Right forelimb (tissue), 1 donor: ENCODE data around the gene SLC22A1.
"Not testable (repeated sequence)": the region's sequence is repeated elsewhere in the genome, so short reads cannot be mapped to it uniquely, and the experiment has no call there.

Source experiments
- DNase-seq: peaks from one replicate; pipeline ENCODE4 v3.0.0-alpha.2; 2018

Gene SLC22A1

GRCh38 chr6:160125105-160125504 lies 3.5 kb downstream of the SLC22A1 start:
- not testable (repeated sequence) for DNase-seq

GRCh38 chr6:160127270-160128124 lies 5.9 kb downstream of the SLC22A1 start:
- DNase-seq: no peak

DNA sequence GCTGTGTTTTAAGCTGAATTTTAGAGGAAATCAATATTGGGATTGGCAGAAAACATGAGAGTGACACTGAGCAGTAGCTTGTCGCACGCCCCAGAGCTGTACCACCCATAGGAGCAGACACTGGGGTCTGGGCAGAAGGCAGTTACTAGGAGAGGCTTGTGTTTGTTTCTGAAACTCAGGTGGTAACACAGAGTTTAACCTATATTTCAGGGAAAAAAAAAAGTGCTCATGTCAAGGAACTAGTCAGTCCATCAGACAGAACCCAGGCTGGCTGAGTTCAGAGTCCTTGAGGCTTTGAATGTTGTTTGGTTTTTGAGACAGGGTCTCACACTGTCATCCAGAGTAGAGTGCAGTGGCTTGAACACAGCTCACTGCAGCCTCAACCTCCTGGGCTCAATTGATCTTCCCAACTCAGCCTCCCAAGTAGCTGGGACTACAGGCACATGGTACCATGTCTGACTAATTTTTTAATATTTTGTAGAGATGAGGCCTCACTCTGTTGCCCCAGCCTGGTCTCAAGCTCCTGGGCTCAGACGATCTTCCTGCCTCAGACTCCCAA lies 6.6 kb downstream of the SLC22A1 start:
- no peak for DNase-seq

- no peak for DNase-seq
Measured at GRCh38 chr6:160128879-160129516, 7.4 kb downstream of the SLC22A1 start.

- no peak for DNase-seq
Measured at GRCh38 chr6:160129881-160130615, 8.4 kb downstream of the SLC22A1 start.

- DNase-seq: no peak
Measured at GRCh38 chr6:160130729-160131484, 9.3 kb downstream of the SLC22A1 start.

DNA sequence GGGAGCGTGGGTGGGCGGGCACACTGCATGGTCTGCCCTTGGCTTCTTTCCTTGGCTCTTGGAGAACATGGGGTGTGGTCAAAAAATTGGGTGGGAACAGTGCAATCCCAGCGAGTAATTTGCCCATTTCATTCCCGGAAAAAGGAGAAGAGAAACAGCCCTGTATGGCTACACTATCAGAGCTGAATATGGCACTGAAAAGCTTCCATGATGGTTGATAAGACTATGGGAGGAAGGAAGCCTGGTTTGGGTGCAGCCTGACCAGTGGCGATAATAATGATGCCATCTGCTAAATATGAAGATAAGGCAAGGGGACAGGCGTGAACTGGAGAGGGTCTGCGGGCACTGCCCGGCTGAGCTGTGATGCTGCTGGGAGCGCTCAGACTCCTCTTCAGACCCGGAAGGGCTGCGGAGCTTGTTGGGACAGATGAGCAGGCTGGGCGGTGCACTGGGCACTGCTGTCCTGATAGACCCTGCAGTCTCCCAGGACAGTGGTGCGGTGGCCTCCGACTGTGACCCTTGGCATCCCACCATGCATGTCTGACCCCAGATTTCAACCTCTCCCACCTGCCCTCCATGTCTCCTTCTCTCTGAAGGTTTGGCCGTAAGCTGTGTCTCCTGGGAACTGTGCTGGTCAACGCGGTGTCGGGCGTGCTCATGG lies 10.2 kb downstream of the SLC22A1 start:
- no peak for DNase-seq

DNA sequence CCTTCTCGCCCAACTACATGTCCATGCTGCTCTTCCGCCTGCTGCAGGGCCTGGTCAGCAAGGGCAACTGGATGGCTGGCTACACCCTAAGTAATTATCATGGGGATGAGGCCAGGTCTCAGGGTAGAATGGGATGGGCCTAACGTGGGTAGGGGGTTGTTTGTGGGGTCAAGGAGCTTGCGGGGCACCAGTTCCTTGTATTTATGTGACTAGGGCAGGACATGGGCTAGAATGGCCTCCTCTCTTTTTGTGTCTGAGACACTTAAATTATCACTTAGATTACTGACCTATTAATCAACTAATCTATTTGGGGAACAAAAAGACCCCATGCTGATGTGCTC lies 10.7 kb downstream of the SLC22A1 start:
- DNase-seq: no peak

DNA sequence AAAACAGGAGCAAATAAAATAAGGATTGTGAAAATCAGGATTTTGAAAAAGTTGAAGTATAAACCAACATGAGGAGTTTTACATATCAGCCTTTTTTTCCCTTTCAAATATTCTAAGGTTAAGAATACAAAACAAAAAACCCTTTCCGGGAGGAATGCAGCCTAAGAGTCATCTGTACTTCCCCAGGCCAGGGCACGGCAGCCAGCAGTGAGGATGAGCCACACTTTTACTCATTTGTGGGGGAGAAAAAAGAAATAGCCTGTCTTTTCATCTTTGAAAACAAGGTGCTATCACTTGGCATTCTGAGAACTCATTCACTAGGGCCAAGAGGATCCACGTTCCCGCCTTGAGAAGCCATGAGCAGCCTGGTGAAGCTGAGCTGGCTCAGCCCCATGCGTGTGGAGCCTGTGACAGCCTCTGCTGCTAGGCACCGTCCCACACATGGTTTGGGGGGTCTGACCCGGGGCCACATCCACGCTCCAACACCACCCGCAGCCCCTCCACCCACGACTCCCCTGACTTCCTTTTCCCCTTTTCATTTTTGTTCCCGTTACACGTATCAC lies 11.2 kb downstream of the SLC22A1 start:
- no peak for DNase-seq

DNA sequence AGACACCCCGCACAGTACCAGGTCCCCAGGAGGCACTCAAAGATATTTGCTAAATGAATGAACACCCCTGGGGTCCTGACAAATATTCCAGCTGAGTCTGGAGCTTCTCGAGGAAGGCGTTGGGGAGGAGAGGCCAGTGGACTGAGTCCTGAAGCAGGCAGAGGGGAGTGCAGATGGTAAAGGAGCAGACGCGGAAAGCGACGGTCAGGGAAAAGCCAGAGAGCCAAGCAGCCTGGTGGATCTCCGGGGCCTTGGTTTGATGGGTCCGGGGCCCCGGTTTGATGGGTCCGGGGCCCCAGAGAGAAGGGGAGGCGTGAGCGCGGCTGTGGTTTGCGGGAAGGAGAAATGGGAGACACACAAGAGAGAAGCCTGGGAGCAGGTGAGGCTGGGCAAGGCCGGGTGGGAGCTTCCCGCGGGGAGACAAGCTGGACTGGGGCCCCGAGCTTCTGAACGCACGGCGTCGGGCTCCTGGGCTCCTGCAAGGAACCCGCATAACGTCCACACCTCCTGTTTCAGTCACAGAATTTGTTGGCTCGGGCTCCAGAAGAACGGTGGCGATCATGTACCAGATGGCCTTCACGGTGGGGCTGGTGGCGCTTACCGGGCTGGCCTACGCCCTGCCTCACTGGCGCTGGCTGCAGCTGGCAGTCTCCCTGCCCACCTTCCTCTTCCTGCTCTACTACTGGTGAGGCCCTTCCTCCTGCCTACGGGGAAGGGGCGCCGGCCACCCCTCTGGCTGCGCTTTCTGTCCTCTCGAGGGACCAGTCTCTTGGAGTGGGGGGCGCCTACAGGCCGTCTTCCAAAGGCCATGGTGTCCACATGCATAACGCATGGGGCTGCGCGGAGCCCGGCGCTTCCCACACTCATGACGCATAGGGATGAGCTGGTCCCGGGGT lies 12.1 kb downstream of the SLC22A1 start:
- DNase-seq: no peak

DNA sequence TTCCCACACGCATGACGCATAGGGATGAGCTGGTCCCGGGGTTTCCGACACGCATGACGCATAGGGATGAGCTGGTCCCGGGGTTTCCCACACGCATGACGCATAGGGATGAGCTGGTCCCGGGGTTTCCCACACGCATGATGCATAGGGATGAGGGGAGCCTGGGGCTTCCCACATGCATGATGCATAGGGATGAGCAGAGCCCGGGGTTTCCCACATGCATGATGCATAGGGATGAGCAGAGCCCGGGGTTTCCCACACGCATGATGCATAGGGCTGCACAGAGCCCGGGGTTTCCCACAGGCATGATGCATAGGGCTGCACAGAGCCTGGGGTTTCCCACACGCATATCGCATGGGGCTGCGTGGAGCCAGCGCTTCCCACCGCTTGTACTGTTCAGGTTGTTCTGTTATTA lies 12.7 kb downstream of the SLC22A1 start:
- DNase-seq: not testable (repeated sequence)

GRCh38 chr6:160134779-160135547 lies 13.3 kb downstream of the SLC22A1 start:
- no peak for DNase-seq

GRCh38 chr6:160135907-160136655 lies 14.5 kb downstream of the SLC22A1 start:
- DNase-seq: no peak

DNA sequence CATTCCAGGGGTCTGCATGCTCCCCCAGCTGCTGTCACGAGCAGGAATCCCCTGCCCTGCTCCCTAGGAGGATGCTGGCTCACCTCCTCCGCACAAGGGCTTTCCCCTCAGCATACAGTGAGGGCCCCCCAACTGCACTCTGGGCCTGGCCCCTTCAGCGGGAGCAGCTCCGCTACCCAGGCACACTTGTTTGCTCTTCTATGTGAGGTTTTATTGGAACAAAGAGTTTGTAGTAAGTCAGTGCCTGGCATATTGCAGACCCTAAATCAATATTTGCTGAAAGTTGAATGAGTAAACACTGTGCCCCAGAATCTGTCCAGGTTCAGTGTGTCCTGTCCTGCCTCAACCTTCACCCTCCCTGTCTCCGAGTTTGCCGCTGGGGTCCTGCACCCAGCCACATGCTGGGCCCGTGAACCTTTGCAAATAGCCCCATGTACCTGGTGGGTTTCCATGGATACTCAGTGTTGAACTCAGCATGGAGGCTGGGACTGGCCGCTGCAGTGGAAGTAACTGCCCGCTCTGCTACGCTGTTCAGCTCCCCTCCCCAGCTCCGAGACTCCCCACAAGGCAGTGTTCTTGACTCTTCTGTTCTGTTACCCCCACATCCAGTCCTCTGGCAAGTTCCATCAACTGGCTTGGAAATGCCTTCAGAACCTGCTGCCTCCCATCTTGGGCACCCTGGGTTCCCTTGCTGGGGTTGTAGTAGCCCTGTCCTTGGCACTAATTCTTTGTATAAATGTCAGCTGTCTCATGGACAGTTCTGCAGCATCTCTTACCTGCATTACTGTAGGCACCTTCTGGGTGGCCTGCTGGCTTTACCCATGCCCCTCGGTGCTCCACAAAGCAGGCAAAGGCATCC lies 15.7 kb downstream of the SLC22A1 start:
- no peak for DNase-seq

GRCh38 chr6:160137989-160138835 lies 16.6 kb downstream of the SLC22A1 start:
- peak; percentile 75 for DNase-seq

DNA sequence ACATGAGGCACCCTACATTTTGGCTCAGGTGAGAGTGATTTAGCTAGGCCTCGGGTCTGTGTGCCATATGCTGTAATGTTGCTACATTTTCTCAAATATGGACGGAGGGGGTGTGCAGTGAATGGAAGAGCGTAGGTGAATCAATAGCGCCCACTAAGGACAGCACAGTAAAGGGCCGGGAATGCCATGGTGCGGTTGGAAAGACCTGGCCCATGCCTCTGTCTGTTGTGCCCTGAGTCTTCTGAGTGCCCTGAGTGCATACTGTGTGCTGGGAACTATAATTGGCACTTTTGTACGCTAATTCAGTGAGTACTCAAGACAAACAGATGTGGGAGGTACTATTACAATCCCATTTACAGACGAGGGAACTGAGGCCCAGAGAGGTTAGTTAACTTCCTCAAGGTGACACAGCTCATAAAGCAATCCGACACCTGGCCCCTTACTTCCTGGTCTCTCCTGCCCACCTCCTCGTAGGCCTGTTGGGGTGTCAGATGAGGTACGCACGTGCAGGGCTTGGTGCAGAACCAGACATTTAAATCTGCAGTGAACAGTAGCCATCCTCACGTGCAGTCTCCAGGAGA lies 17.3 kb downstream of the SLC22A1 start:
- DNase-seq: no peak

DNA sequence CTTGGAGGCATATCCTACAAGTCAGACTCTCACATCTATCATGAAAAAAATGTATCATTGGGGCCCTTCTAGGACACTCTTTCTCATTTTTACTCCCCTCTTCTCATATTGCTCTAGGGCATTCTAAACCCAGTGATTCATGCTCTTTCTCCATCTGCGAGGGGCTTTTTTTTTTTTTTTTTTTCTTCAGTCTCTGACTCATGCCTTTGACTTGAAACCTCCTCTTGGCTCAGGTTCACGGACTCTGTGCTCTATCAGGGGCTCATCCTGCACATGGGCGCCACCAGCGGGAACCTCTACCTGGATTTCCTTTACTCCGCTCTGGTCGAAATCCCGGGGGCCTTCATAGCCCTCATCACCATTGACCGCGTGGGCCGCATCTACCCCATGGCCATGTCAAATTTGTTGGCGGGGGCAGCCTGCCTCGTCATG lies 17.8 kb downstream of the SLC22A1 start:
- no peak for DNase-seq
